ENCODE results near the gene BSG.

DNA sequence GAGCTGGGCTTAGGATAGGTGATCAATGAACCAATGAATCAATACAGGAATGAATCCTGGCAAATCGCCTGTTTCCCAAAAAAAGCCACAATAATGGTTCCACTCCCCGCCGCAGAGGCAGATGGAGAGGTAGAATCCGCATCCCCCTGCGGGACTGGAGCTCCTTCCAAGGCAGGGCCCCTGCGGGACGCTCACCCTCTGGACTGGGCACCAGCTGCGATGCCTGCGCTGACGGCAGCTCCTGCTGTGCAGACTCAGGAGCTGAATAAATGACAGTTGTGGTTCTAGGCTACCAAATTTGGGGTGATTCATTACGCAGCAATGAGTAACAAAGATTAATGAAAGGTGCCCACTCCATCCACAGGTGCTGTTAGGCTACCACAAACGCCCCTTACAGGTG lies 49.7 kb upstream of the BSG start:
- TF ChIP-seq, protein P1, sequence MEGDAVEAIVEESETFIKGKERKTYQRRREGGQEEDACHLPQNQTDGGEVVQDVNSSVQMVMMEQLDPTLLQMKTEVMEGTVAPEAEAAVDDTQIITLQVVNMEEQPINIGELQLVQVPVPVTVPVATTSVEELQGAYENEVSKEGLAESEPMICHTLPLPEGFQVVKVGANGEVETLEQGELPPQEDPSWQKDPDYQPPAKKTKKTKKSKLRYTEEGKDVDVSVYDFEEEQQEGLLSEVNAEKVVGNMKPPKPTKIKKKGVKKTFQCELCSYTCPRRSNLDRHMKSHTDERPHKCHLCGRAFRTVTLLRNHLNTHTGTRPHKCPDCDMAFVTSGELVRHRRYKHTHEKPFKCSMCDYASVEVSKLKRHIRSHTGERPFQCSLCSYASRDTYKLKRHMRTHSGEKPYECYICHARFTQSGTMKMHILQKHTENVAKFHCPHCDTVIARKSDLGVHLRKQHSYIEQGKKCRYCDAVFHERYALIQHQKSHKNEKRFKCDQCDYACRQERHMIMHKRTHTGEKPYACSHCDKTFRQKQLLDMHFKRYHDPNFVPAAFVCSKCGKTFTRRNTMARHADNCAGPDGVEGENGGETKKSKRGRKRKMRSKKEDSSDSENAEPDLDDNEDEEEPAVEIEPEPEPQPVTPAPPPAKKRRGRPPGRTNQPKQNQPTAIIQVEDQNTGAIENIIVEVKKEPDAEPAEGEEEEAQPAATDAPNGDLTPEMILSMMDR (IDR thresholded peaks at IDR 0.05), result no peak
- no peak for TF ChIP-seq POLR2A (IDR thresholded peaks at IDR 0.05)
